ENCODE data around the gene NDUFB5.
A peak's percentile ranks its signal among the peaks of the same experiment; 100 is the strongest.

NDUFB5 gene

DNA sequence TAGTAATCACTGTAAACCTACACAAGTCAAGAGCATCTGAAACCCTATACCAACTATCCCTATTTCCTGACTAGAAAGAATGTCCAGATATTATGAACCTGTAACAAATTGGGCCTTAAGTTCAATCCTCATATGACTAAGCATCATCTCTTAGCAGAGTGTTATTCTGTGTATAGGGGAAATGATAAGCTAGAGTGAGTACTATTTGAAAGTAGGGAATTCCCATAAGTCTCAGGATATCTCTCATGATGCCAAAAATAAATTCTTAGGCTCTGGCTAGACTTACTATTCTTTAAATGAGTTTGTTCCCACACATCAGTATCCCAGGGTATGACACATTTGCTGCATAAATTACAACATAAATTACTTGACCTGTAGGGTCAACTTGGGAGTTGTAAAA, 15.5 kb upstream of the NDUFB5 start:
- no peak overlapping the region for H3K27ac ChIP-seq
- TF ChIP-seq, protein P1, sequence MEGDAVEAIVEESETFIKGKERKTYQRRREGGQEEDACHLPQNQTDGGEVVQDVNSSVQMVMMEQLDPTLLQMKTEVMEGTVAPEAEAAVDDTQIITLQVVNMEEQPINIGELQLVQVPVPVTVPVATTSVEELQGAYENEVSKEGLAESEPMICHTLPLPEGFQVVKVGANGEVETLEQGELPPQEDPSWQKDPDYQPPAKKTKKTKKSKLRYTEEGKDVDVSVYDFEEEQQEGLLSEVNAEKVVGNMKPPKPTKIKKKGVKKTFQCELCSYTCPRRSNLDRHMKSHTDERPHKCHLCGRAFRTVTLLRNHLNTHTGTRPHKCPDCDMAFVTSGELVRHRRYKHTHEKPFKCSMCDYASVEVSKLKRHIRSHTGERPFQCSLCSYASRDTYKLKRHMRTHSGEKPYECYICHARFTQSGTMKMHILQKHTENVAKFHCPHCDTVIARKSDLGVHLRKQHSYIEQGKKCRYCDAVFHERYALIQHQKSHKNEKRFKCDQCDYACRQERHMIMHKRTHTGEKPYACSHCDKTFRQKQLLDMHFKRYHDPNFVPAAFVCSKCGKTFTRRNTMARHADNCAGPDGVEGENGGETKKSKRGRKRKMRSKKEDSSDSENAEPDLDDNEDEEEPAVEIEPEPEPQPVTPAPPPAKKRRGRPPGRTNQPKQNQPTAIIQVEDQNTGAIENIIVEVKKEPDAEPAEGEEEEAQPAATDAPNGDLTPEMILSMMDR (conservative IDR thresholded peaks at IDR 0.05) = no peak

DNA sequence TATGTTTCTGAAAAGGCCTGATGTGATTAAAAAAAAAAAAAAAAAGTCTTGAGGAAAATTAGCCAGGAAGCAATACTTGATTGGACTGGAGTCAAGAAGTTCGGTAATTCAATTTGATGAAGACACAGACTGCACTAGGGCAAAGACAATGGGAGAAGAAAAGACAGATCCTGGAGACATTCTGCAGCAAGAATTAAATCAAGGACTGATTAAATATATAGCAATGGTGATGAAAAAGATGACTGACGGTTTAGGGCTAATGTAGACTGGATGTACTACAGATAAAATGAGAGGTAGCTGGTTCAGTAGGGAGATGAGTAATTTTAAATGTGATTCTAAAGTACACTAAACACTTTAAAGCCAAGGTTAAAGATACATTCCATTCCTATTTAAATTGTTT, 13.9 kb upstream of the NDUFB5 start:
- no peak overlapping the region for H3K27ac ChIP-seq
- TF ChIP-seq, protein P1 (conservative IDR thresholded peaks at IDR 0.05) = no peak

DNA sequence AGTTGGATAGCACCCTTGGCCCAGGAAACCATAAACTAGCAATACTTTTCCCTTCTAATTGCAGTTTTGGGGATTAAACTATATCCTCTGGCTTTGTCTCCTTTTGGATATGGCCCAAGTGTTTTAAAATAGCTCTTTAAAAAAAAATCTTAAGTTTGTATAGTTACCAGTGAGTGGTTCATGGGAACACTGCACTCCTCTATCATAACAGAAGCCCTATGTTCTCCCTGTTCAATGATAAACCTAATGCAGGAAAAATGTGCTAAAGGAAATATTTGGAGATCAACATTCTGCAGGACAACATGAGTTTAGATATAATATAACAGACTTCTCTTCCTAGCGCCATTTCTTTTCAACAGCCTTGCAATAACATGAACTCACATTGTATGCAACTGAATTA, 13.3 kb upstream of the NDUFB5 start:
- TF ChIP-seq, protein P1 (conservative IDR thresholded peaks at IDR 0.05) = no peak
- H3K27ac ChIP-seq = no peak overlapping the region

DNA sequence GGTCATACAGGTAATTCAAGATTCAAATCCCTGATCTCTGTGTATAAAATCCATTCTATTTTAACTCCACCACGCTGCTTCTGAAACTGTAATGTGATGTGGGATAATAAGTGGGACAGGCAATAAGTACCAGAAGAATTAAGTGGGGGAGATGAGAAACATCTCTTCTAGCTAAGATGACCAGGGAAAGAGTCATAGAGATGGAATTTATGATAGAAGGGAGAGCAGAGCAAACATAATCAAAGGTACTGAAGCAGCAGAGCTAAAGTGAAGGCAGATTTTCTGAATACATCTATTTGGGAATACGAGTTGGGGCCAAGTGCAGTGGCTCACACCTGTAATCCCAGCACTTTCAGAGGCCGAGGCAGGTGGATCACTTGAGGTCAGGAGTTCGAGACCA, 5.1 kb upstream of the NDUFB5 start:
- no peak overlapping the region for H3K27ac ChIP-seq
- TF ChIP-seq, protein P1 (conservative IDR thresholded peaks at IDR 0.05) = no peak

DNA sequence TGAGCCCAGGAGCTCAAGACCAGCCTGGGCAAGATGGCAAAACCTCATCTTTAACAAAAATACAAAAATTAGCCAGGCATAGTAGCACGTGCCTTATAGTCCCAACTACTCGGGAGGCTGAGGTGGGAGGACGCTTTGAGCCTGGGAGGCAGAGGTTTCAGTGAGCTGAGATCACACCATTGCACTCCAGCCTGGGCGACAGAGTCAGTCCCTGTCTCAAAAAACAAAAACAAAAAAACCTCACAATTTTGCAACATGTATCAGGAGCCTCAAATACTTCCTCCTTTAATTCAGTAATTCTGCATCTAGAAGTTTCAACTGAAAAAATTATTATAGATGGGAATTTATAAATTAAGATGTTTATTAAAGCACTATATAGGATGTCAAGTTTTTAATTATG, 1.3 kb upstream of the NDUFB5 start:
- no peak overlapping the region for H3K27ac ChIP-seq

DNA sequence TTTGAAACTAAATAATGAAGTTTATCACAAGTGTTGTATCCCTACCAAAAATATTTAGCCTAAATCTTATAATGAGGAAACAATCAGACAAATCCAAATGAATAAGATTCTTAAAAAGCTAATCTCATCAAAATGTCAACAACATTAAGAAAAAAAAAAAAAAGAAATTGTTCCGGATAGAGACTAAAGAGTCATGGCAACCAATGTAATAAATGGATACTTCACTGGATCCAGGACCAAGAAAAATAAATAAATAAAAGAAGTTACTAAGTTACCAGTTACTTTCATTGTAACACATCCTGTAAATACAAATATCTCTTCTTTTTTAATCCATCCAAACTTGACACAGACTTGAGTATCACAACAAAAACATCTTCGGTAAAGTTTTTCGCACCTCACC, 763 bp upstream of the NDUFB5 start:
- H3K27ac ChIP-seq = peak overlapping the region; percentile 80
- TF ChIP-seq, protein P1 (conservative IDR thresholded peaks at IDR 0.05) = no peak

More for the DNA sequence above, 1.3 kb upstream of the NDUFB5 start:
- TF ChIP-seq, protein P1 (conservative IDR thresholded peaks at IDR 0.05) = no peak

DNA sequence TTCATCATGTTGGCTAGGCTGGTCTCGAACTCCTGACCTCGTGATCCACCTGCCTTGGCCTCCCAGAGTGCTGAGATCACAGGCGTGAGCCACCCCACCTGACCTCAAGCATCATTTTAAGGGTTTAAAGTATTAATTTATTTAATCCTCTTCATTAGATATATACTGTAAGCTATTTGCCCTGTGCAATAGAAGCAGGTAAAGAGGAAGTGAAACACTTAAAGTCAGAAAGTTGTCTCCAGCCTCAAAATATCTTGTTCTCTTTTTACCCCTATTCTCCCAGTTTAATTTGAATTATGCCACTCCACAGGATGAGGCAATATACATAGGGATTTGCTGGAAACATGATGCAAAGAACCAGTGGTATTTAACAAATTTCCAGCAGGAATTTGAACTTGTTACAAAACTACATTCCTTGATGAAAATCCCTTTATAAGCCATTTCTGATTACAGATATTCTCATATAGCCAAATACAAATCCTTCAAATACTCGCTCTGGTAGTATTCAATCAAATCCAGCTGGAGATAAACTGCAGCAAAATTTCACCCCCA, 2.0 kb downstream of the NDUFB5 start:
- TF ChIP-seq, protein P1 (conservative IDR thresholded peaks at IDR 0.05) = no peak
- no peak overlapping the region for H3K27ac ChIP-seq

Data from VCaP (cell line).